Activated CD8-positive, alpha-beta memory T cell treated with anti-CD3 and anti-CD28 coated beads for 1 hour (primary cell): ENCODE results near the gene PPP1R14C.

Experiments
- DNase-seq, 2 donors: peaks; one replicate each; pipeline ENCODE4 v3.0.0-alpha.2; 2020; ENCODE audit warnings: low read depth in 1 of 2; ENCODE audit errors: extremely low read depth in 1 of 2

PPP1R14C gene

DNA sequence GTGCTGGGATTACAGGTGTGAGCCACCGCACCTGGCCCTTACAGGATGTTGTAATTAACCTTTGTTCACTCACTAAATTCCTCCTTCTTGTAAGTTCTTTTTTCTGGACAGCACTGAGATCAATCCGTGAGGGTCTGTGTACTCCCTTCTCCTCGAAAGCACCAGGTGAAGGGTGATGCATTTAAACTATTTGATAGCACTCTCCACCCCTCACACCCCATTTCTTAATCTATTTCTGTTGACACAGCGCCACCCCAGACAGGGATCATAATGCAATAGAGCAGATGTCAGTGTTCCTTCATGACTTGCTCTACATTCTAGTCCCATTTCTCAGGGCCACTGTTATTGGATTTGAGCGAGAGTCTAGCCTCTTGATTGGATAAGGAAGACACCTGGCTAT is 46.3 kb downstream of the PPP1R14C start:
- DNase-seq: no peak

DNA sequence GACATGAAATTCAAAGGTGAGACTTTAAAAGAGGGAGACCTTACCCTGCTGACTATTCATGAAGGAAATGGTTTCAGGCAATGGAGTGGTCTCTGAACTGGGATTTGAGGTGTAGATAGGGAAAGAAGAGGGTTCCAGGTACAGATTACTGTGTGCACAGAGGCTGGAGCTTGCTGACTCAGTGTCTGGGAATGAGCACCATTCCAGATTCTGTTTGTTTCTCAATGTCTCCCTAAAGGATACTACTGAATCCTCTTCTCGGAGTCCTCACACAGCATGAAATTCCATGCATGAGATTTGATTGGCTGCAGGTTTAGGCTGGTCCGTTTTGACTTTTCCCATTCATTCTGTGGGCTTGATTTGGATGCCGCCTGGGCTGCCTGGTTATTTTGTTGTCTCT is 49.0 kb downstream of the PPP1R14C start:
- DNase-seq: no peak

DNA sequence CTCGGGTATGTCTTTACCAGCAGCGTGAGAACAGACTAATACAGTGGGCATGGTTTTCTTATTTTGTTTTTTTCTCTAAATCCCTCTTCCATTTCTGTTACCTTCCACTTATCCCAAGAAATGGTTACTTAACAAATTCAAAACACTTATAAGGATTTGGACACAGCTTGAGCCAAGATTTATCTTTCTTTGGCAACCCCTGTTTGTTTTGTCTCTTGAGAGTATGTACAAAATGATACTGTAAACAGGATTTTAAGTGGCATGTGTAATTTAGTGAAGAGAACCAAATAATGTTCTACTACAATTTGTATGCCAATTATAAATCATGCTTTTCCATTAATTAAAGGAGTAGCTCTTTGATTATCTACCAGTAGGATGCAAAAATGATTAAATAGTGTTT is 51.4 kb downstream of the PPP1R14C start:
- DNase-seq: no peak

DNA sequence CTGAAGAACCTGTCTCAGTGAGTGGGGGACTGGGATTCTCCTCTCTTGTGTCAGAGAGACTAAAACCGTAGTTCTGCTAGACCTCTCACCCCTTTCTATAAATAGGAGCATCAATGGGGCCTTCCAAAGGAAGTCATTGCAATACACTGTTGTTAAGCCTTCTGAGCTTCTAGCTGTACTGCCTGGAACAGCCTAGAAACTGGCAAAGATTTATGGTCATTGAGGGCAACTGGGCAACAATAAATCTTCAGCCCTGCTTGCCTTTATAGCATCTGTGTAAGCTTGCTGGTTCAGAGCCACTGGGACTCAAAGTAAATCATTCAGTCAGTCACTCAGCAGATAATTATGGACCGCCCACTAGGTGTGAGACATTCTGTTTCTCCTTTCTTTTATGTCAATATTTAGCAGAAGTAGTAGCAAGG is 53.2 kb downstream of the PPP1R14C start:
- DNase-seq: no peak

DNA sequence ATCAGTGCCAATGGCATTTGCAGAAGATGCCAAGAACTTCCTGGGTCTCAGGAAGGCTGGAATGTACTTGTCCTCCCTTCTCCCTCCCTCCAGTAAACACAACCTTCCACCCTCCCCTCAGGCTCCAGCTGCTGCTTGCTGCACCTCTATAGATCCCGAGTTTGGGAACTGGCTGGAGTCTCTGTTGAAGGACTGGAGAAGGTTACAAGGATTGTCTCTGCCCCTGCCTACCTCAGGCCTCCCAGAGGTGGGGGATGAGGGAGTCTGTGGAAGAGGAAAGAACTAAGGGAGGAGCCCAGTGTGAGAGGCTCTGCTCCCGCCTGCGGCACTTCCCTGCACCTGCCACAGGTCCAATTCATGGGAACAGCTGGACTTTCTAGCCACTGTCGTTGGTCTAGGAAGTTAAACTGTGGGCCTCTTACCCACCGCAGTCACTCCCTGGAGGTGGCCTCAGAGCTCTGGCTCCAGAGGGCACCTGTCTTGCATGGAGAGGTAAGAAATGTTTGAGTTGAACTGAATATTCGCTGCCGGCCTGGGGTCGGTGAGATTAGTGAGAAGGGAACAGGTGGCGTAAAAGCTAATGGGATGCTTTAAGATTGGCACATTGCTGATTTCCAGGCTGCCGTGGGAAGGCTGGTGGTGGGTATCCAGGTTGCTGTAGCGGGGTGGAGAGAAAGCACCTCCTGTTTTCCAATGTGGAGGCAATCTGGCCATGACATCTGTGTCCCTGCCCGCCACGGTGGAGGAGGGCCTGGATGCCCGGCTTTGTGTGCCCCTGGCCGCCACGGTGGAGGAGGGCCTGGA is 54.3 kb downstream of the PPP1R14C start:
- DNase-seq: no peak

DNA sequence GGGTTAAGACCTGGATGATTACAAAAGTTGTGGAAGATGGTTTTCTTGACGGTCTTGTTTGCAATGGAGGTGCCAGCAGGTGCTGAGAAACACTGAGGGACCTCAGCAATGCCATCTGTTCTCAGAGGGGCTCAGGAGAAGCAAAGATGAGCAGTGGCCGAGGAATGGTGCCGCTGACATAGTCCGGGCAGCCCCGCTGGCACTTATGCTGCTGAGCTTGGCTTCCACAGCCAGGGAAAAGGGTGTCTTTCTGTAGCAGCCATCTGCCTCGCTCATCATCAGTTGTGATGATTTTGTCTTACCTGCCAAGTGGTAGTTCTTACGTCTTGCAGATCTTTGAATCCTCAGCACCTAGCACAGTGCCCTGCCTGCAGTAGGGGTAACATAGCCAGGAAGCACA is 55.7 kb downstream of the PPP1R14C start:
- no peak for DNase-seq

DNA sequence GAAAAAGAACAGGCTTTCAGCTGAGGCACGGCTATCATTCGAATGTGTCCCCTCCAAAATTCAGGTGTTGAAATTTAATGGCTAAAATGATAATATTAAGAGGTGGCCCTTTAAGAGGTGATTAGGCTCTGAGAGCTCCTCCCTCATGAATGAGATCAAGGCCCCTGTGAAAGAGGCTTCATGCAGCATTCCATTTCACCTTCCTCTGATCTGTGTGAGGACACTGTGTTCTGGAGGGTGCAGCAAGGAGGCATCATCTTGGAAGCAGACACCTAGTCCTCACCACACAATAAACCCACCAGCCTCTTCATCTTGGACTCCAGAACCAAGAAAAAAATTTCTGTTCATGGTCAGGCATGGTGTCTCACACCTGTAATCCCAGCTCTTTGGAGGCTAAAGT is 56.4 kb downstream of the PPP1R14C start:
- DNase-seq: no peak

DNA sequence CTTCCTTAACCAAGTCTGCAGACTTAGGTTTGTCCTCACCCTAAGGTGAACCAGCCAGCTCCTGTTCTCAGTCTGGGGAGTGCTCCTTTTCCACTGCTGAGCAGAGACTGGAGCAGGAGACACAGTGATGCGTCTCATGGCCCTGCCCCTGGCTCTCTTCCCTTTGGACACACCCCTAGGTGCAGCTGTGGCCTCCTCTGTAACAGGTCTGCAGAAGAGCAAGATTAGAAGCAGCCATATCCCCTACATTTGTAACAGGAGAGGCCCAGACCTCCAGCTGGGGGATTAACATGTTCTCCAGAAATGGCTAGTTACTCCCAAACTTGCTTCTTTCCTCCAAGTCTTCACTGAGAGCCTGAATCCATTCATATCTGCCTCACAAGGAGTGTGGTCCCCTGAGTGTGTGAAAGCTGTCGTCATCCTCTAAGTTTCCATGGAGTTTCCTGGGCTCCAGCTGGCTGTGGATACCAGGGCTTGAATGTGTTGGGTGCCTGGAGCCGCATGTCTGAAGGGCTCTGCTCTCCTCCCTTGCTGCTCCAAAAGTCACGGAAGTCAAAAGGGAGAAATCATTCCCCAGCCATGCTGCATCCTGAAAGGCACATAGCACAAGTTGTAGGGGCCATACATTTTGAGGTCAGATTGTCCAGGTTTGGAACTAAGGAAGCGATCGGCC is 57.7 kb downstream of the PPP1R14C start:
- DNase-seq: no peak

DNA sequence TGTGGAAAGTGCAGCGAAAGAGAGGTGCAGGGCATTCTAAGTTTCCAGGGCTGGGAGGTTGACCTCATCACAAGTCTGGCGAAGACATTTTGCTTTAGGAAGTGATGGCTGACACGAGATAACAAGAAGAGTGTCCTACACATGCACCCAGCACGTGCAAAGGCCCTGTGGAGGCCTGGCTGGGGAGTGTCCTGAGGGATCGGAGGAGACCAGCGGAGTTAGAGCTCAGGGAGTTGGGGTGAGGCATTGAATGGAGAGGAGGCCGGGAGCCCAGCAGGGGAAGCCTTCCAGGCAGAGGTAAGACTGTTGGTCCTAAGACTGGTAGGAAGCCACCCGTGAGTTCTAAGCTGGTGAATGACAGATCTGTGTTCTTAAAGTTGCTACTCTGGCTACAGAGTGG is 58.4 kb downstream of the PPP1R14C start:
- no peak for DNase-seq

DNA sequence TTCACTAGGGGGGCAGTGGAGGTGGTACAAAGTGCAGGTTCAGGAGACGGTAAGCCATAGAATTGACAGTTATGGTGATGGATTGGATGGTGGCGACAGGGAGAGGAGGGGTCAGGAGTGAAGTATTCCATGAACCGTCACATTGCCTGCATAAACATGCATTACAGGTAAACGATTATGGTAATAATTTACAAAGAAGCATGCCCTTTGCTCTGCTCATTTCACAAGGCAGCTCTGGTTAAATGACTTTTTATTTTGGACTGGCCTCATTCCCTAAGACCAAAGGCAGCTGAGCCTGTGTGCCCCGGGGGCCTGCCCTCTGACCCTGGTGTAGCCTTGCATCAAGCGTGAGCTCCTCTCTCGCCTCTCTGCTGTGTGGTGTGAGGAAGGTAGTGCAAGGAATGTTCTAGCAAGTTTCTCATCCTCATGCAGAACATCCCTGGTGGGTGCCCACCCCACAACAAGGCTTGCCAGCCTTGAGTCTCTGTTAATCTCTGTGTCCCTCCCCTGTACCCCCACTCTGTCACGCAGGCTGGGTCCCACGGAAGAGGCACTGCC is 59.0 kb downstream of the PPP1R14C start:
- no peak for DNase-seq

DNA sequence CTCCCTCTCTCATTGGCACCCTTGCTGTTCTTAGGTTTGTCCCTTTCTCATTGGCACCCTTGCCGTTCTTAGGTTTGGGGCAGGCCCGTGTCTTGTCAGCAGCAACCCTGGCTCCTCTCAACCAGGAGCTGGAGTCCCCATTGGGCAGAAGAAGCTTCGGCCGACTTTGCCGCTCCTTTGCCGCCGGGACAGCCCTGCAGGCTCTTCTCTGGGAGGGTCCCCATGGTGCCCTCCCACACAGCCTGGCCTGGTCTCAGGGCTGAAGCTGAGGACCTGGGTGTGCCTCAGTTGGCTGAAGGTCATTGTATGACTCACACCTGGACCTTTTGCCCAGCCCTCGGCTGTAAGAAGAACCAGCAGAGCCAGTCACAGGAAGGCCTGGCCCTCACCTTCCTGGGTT is 59.6 kb downstream of the PPP1R14C start:
- DNase-seq: no peak

DNA sequence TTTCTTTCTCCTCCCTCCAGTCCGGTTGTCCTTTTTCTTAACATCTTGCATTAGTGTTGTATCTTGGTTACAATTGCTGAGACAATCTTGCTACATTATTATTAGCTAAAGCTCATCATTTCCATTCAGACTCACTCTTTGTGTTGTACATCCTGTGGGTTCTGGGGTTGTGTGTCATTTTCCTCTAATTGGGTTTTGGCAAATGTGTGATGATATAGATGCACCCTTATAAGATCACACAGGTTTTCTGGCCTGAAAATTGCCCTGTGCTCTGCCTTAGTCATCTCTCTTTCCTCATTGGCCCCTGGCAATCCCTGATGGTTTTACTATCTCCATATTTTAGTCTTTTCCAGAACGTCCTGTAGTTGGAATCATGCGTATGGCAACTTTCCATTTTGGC is 60.1 kb downstream of the PPP1R14C start:
- DNase-seq: no peak

DNA sequence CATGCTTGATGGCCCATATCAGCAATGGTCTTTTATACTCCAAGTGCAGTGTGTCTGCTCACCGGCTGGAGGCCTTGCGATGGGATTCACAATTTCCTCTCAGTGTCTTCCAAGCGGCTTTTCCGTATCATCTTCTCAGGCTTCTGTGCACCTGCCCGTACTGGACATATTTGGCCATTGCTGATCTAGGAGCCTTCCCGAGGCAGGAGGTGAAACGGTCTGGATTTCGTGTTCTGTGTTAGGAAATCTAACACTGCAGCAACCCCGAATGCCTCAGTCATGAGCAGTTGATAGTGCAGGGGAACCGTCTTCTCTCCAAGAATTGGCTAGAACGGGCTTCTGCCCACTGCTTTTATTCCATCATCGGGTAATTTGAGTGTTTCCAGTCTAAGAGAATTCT is 60.5 kb downstream of the PPP1R14C start:
- DNase-seq: no peak

DNA sequence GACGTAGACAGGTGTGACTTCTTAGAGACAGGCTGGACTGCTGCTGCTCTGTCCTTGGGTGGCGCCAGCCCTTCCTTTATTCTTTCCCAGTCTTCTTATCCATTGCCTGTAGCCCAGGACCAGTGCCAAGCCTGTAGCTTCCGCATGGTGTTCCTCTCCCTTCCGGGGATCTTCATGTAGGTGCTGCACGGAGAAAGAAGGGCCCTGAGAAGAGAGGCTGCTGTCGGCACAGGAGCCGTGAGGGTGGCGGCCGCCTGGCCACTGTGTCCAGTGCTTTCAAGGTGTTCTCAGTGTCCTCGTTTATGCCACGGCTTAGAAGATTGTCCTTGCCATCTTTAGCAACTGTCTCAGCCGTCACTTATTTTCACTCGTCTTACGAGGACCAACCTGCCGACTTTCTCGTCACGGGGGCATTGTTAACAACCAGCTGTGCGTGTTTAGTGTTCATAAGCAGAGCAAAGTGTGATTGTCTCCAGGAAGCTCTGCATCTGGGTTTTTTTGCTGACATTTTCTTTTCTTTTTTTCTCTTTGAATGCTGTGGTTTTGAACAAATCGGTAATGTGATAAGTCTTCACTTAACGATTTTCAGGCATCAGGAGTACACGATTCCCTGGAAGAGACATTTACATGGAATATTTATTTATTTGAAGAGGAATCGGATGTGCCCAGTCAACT is 61.2 kb downstream of the PPP1R14C start:
- DNase-seq: no peak

DNA sequence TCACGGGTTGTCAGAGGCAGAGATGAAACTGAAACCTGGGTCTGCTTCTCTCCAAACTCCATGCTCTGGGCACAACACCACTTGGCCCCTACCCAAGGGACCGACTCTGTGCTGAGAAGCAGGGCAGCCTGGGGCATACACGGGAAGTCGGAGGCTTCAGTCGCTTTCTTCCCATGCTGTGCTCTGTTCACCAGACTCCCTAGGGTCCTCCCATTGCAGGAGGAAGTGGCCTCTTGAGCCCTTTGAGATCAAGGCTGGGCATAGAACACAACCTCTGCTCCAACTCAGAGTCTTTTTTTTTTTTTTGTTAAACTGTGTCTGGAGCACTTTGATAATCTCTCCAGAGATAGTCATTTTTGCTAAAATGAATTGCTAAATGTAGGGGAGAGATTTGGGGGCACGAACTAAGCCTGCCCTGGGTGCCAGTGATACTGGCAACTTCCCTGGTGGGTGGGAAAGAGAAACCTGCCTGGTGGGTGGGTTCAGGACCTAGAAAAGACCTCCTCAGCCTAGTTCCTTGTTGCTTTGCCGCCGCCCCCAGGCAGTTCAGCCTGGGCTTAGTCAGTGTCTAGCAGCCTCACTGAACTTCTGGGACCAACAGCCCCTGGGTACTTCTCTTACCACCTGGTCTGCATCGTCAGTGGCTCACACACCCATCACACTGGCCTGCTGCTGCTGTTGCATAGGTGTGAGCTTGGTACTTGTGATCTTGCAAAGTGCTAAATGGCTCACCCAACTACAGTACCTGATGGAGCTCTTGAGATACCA is 62.0 kb downstream of the PPP1R14C start:
- no peak for DNase-seq

DNA sequence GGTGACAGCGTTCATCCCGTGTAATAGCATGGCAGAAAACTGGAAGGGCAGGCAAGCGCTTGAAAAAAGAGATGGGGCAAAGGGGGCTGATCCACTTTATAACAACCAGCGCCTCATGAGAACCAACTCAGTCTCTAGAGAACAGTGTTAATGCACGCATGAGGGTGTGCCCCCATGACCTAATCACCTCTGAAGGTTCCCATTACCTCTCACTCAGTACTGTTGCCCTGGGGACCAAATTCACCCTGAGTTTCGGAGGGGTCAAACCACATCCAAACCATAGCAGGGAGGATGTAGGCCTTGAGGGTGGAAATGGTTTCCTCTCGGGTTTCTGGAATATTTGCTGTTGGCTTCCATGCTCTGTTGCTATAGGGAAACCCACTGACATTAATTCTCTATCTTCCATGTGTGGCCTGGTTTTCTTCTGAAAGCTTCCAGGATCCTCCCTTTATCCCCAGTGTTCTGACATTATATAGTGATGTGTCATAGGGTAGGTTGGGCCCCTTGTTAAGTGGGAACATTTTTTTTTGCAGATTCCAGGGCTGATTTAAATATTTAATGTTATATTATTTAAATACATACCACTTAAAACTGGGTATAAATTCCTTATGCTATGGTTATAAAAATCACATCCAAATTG is 65.2 kb downstream of the PPP1R14C start:
- DNase-seq: no peak

DNA sequence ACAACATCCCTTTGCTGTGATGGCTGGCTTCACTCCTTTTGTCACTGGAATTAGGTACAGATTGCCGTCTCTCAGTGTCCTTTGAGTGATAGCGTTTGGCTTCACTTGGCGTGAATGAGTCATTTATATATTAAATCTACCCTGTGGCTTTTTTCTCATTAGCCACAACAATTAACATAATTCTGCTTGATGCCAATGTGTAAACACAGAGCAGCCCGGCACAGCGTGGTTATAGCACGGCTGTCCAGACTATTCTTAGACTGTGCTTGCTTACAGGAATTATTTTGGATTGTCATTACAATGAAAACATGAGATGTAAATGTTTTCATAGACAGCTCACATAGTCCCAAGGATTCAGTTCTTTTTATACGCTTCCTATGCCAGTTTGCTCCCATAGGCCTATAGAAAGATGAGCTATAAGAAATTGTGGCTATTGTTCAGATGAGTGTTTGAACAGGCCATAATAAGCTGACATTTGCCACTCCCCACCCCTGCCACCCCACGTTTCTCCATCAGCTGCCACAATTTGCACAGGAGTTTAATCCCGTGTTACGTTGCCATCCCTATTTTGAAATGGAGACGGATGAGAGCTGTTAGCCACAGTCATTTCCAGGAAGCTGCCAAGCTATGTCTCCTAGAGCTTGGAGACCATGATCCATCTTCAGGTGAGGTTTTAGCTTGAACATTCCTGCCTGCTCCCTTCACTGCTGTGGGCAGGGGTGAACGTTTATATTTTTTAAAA is 65.9 kb downstream of the PPP1R14C start:
- DNase-seq: no peak

DNA sequence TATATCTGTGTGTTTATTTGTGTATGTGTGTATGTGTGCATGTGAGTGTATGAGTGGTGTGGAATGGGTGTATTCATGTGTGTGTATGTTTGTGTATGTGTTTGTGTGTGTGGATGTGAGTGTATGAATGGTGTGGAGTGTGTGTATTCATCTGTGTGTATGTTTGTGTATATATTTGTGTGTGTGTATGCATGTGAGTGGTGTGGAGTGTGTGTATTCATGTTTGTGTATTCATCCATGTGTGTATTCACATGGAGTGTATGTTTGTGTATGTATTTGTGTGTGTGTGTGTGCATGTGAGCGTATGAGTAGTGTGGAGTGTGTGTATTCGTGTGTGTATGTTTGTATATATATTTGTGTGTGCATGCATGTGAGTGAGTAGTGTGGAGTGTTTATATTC is 66.6 kb downstream of the PPP1R14C start:
- DNase-seq: no peak

DNA sequence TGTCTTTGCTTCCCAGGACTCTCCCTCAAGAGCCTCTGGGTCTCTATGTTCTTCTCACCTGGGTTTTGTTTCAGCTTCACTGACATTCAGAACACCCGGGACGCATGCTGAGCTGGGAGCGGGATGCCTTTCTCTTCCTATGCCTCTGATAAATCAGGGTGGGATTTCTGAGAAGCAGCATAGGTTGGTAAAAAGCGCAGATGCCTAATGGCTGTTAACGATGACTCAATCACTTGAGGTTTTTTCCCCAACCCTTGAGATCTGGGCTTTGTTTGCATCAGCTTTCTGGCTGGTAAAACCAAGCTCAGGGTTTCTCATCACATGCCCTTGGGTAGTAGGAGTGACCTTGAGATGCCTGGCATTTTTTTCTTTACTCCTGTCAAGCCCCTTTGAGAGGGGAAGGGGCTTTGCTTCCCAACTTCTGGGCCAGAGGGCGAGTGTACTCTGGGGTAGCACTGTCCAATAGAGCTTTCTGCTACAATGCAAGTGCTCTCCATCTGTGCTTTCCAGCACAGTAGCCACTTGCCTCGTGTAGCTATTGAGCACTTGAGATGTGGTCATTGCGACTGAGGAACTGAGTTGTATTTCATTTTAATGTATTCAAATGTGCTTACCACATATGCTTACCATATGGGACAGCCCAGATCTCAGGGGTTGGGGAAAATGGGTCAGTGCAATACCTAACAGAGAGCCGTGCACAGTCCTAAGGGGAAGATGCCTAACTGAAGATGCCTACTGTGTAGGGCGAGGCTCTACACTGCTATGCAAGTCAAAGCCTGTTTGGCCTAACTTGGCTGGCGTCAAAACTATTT is 69.1 kb downstream of the PPP1R14C start:
- DNase-seq: no peak
